ENCODE results near the gene PAN2. TPM values are rescaled to one million over a fixed set of nuclear protein-coding genes. Genes with fewer than 3 reads are reported as not detected.

The PAN2 gene
- total RNA-seq, 3 donors from 2014 or later = 44.3 to 84.4 (median 54.1) TPM

GRCh38 chr12:56375598-56376434 is 42.0 kb upstream of the PAN2 start:
- TF ChIP-seq POLR2AphosphoS5 (IDR thresholded peaks at IDR 0.05) (no peak), CTCF (IDR thresholded peaks at IDR 0.05) (no peak), POLR2A (IDR thresholded peaks at IDR 0.05) (no peak)
- intact Hi-C loops (cut with DNase I; ENCODE audit: low total_unique reads) = no loop called here
- Histone ChIP-seq H3K36me3 (no peaks in the 10 kb centered on the region), H3K4me1 (no peaks in the 10 kb centered on the region), H3K27me3 (no peaks in the 10 kb centered on the region), H3K9me3 (peaks cover 0 to 6% of the 10 kb centered on the region in 2 donors), H3K27ac (no peak overlapping the region), H3K4me3 (no peak overlapping the region)
- no peak for DNase-seq (ENCODE audit: low spot score in 2 of 2)

GRCh38 chr12:56374726-56375597 is 41.2 kb upstream of the PAN2 start:
- Histone ChIP-seq H3K4me3 (no peak overlapping the region), H3K27me3 (no peaks in the 10 kb centered on the region), H3K36me3 (no peaks in the 10 kb centered on the region), H3K27ac (no peak overlapping the region), H3K4me1 (no peaks in the 10 kb centered on the region), H3K9me3 (peaks cover 0 to 6% of the 10 kb centered on the region in 2 donors)
- intact Hi-C loops (cut with DNase I; ENCODE audit: low total_unique reads) = no loop called here
- TF ChIP-seq CTCF (IDR thresholded peaks at IDR 0.05) (no peak), POLR2A (IDR thresholded peaks at IDR 0.05) (no peak), POLR2AphosphoS5 (IDR thresholded peaks at IDR 0.05) (no peak)
- no peak for DNase-seq (ENCODE audit: low spot score in 2 of 2)

- TF ChIP-seq POLR2A (IDR thresholded peaks at IDR 0.05) (no peak), POLR2AphosphoS5 (IDR thresholded peaks at IDR 0.05) (no peak), CTCF (IDR thresholded peaks at IDR 0.05) (no peak)
- Histone ChIP-seq H3K4me3 (no peak overlapping the region), H3K36me3 (no peaks in the 10 kb centered on the region), H3K27ac (no peak overlapping the region), H3K9me3 (peaks cover 0 to 6% of the 10 kb centered on the region in 2 donors), H3K4me1 (no peaks in the 10 kb centered on the region), H3K27me3 (no peaks in the 10 kb centered on the region)
- intact Hi-C loops (cut with DNase I; ENCODE audit: low total_unique reads) = no loop called here
- no peak for DNase-seq (ENCODE audit: low spot score in 2 of 2)
Observed at GRCh38 chr12:56373515-56373914, 39.7 kb upstream of the PAN2 start.

- Histone ChIP-seq H3K27me3 (no peaks in the 10 kb centered on the region), H3K4me3 (no peak overlapping the region), H3K4me1 (no peaks in the 10 kb centered on the region), H3K36me3 (no peaks in the 10 kb centered on the region), H3K27ac (no peak overlapping the region), H3K9me3 (no peaks in the 10 kb centered on the region)
- no peak for TF ChIP-seq POLR2A (IDR thresholded peaks at IDR 0.05)
- no peak for TF ChIP-seq POLR2AphosphoS5 (IDR thresholded peaks at IDR 0.05)
- TF ChIP-seq CTCF (IDR thresholded peaks at IDR 0.05) = no peak
- intact Hi-C loops (cut with DNase I; ENCODE audit: low total_unique reads) = no loop called here
- DNase-seq (ENCODE audit: low spot score in 2 of 2) = no peak
Observed at GRCh38 chr12:56366948-56367347, 33.1 kb upstream of the PAN2 start.

All from breast epithelium (tissue), 4 donors.